ENCODE data around the gene ZNF264.

DNA sequence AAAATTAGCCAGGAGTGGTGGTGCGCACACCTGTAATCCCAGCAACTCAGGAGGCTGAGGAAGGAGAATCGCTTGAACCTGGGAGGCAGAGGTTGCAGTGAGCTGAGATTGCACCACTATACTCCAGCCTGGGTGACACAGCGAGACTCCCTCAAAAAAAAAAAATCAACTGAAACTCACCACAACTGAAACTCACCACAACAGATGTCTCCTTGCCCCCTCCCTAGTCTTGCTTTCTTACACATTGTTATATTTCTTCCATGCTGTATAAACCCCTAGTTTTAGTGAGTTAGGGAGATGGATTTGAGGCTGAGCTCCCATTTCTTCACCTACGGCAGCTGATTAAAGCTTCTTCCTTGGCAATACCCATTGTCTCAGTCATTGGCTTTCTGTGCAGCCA lies 49.6 kb upstream of the ZNF264 start:
- TF ChIP-seq, protein P1, sequence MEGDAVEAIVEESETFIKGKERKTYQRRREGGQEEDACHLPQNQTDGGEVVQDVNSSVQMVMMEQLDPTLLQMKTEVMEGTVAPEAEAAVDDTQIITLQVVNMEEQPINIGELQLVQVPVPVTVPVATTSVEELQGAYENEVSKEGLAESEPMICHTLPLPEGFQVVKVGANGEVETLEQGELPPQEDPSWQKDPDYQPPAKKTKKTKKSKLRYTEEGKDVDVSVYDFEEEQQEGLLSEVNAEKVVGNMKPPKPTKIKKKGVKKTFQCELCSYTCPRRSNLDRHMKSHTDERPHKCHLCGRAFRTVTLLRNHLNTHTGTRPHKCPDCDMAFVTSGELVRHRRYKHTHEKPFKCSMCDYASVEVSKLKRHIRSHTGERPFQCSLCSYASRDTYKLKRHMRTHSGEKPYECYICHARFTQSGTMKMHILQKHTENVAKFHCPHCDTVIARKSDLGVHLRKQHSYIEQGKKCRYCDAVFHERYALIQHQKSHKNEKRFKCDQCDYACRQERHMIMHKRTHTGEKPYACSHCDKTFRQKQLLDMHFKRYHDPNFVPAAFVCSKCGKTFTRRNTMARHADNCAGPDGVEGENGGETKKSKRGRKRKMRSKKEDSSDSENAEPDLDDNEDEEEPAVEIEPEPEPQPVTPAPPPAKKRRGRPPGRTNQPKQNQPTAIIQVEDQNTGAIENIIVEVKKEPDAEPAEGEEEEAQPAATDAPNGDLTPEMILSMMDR (IDR thresholded peaks at IDR 0.05; ENCODE audit: insufficient read depth, low read depth, low read length), result no peak
- TF ChIP-seq EZH2 (IDR thresholded peaks at IDR 0.05; ENCODE audit: insufficient read depth, low read length), result no peak
